GM18502 (cell line): Measurements from ENCODE around the gene COPS7A.

Experiments used
- ATAC-seq: cut with Tn5 transposase; IDR thresholded peaks from one replicate; pipeline ENCODE4 v1.9.1; 2021; ENCODE audit warnings: mild to moderate bottlenecking; ENCODE audit not compliant: unreplicated experiment, poor library complexity

Gene COPS7A

GRCh38 chr12:6767353-6768319, 43.8 kb downstream of the COPS7A start:
- no peak for ATAC-seq

DNA sequence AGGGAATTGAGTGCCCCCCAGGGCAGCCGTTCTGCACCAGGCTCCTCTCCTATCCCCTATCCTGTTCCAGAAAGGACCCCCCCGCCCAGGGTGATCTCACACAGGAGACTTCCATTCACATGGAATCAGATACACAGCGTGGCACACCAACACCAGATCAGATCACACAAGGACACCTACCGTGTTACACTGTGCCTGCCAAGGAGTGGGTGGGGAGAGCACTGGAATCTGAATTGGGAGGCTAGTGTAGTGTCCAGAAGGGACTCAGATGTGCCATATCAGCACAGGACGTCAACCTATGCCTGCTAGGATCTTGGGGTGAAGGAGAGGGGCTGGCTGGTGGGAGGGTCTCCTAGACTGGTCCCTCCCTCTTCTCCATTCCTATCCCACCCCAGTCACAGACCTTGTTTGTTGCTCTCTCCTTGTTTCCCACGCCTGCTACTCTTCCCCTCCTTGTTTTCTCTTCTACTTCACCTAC, 44.6 kb downstream of the COPS7A start:
- no peak for ATAC-seq

GRCh38 chr12:6768990-6769389, 45.1 kb downstream of the COPS7A start:
- no peak for ATAC-seq

DNA sequence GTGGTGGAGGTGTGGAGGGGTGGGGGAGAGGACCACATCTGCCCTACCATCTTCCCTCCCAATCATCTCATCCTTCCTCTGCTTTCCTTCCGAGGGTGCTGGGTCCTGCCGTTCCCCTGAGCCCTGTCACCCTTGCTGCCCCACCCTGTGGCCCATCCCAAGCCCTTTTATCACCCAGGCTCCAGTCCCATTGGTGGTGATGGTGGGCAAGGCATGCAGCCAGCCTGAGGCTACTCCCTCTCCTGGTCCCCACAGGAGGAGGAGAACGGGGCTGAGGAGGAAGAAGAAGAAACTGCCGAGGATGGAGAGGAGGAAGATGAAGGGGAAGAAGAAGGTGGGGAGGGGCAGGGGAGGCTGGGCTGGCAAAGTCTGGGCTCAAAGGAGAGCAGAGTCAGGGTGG, 45.8 kb downstream of the COPS7A start:
- ATAC-seq: no peak

- ATAC-seq: no peak
Measured at GRCh38 chr12:6770094-6770493, 46.2 kb downstream of the COPS7A start.

- no peak for ATAC-seq
Measured at GRCh38 chr12:6770600-6770999, 46.8 kb downstream of the COPS7A start.

- no peak for ATAC-seq
Measured at GRCh38 chr12:6771091-6771495, 47.2 kb downstream of the COPS7A start.

DNA sequence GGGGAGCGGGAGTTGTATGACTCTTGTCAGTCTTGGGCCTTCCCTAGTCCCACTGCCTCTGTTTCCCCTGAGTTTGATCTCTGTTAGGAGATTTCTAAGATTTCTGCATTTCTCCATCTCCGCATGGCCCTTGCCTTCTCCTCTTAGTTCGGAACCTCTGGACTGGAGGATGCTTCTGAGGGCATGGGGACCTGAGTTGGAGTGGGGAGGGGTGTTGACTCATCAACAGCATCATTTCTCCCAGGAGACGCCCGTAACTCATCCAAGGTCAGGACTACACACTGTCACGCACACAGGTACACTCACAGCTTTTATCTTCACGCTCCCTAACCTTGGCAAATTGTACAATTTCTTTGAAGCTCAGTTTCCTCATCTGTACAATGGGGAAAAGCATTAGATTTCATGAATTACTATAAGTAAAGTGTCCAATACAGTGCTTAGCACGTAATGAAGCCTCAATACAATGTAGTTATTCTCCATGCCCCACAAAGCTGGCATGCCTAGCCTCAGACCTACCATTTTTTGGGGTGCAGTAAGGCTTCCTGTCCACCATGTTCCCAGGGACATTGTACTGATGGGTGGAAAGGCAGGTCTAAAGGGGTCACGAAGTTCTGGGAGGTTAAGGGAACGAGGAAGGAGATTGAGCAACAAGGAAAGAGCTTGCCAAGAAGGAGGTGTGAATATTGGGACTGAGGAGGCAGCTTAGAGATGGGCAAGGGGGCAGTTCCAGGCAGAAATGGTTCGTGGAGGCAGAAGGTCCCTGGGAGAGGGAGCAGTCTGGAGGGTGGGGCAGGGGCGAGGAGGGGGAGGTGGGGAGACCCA, 47.9 kb downstream of the COPS7A start:
- no peak for ATAC-seq

DNA sequence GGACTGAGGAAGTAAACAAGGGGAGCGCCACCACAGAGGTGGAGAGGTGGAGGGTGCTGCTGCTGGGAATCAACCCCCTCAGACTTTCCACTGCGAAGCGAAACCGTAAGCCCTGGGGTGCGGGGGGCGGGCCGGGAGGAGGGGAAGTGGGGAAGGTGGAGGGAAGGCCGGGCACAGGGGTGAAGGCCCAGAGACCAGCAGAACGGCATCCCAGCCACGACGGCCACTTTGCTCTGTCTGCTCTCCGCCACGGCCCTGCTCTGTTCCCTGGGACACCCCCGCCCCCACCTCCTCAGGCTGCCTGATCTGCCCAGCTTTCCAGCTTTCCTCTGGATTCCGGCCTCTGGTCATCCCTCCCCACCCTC, 48.5 kb downstream of the COPS7A start, which contains the start of gene LAG3:
LAG3 (plus strand) TSS at position 190 of the 365 bp plus-strand sequence. CDS start 333 bp downstream, outside the sequence.
- no peak for ATAC-seq

DNA sequence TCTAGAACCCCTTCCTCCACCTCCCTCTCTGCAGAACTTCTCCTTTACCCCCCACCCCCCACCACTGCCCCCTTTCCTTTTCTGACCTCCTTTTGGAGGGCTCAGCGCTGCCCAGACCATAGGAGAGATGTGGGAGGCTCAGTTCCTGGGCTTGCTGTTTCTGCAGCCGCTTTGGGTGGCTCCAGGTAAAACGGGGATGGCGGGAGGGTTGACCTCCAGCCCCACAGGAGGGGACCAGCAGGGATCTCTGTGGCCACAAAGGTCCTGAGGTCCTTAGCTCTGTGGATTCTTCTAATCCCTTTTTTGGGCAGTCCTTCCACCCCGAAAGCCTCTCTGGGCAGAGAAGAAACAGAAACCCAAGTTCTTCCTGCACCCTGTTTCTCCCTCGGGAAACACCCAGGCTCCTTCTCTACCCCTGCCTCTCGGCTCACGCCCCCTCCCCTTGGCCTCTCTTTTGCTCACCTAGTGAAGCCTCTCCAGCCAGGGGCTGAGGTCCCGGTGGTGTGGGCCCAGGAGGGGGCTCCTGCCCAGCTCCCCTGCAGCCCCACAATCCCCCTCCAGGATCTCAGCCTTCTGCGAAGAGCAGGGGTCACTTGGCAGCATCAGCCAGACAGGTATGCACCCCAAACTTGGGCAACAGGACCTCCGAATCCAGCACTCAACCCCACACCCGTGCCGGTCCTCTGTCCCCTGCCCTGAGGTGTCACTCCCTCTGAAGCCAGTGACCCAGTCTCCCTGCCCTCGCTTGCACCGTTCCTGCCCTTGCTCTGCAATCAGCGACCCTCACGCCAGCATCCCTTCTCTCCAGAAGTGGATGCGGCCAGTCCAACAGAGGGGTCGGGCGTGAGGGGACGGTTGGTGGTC, 49.1 kb downstream of the COPS7A start:
- ATAC-seq: no peak

DNA sequence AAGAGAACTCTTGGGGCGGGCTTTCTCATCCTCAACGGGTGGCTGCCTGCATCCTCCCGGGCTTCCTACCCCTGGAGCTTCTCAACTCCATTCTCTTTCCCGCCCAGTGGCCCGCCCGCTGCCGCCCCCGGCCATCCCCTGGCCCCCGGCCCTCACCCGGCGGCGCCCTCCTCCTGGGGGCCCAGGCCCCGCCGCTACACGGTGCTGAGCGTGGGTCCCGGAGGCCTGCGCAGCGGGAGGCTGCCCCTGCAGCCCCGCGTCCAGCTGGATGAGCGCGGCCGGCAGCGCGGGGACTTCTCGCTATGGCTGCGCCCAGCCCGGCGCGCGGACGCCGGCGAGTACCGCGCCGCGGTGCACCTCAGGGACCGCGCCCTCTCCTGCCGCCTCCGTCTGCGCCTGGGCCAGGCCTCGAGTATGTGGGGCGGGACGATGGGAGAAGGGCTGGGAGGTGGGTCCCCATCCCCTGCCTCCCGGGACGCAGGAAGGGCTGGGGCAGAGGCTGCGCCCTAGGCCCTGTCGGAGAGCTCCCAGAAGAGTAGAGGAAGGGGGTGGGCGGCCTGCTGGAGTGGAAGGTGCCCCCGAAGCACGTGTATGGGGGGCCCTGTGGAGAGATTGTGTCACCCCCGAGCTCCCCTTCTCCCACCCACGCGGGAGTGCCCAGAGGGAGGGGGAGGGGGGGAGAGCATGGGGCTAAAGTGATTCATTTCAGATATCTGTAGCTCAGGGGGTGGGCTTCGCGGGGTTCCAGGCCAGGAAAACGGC, 49.9 kb downstream of the COPS7A start:
- ATAC-seq: no peak

DNA sequence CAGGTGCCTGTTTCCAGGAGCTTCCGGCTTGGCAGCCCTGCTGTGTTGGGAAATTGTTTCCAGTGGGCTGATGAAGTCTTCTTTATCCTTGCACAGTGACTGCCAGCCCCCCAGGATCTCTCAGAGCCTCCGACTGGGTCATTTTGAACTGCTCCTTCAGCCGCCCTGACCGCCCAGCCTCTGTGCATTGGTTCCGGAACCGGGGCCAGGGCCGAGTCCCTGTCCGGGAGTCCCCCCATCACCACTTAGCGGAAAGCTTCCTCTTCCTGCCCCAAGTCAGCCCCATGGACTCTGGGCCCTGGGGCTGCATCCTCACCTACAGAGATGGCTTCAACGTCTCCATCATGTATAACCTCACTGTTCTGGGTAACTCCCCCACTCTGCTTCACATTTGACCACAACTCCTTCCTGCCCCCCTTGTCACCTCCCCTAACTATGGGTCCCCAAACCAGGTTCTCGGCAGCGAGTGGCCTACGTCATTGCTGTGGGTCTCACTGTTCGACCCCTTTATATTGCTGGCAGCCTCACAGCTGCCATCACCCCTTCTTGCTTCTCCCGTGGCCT, 50.7 kb downstream of the COPS7A start:
- no peak for ATAC-seq

DNA sequence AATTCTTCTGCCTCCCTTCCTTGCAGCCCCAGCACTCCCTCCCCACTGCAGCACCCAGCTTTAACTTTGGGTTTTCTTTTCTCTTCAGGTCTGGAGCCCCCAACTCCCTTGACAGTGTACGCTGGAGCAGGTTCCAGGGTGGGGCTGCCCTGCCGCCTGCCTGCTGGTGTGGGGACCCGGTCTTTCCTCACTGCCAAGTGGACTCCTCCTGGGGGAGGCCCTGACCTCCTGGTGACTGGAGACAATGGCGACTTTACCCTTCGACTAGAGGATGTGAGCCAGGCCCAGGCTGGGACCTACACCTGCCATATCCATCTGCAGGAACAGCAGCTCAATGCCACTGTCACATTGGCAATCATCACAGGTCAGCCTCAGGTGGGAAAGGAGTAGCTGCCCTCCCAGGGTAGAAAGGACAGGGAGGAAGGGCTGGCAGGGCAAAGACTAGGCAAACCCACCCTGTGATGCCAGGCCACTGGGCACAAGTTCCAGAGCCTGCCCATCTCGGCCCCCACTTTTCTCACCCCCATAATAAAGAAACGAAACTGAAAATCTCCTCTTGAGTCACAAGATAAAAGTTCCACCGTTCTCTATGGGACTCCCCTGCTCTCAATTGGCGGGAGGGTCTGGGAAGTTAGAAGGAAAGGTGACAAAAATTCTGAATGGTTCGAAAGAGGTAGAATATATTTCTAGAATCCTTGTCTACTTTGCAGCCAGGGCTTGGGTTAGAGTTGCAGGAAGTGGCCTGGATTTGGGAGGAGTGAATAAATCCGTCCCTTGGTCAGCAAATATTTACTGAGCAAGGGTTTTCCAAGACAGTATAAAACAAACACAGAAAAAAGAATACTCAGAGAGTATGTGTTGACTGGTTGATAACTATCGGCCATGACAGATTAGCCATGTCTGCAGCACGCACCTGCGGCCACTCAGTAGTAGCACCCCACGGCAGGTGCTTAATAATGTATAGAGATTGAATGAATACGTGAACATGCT, 51.6 kb downstream of the COPS7A start:
- no peak for ATAC-seq

- ATAC-seq: no peak
Measured at GRCh38 chr12:6777386-6777785, 53.5 kb downstream of the COPS7A start.

DNA sequence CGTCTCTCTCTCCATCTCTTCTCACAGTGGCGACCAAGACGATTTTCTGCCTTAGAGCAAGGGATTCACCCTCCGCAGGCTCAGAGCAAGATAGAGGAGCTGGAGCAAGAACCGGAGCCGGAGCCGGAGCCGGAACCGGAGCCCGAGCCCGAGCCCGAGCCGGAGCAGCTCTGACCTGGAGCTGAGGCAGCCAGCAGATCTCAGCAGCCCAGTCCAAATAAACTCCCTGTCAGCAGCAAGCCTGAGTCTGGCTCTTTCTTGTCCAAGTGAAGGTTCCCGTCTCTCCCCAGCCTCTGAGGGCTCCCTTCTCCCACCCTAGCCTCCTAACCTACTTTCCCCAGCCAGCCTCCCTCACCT, 54.3 kb downstream of the COPS7A start:
- no peak for ATAC-seq

DNA sequence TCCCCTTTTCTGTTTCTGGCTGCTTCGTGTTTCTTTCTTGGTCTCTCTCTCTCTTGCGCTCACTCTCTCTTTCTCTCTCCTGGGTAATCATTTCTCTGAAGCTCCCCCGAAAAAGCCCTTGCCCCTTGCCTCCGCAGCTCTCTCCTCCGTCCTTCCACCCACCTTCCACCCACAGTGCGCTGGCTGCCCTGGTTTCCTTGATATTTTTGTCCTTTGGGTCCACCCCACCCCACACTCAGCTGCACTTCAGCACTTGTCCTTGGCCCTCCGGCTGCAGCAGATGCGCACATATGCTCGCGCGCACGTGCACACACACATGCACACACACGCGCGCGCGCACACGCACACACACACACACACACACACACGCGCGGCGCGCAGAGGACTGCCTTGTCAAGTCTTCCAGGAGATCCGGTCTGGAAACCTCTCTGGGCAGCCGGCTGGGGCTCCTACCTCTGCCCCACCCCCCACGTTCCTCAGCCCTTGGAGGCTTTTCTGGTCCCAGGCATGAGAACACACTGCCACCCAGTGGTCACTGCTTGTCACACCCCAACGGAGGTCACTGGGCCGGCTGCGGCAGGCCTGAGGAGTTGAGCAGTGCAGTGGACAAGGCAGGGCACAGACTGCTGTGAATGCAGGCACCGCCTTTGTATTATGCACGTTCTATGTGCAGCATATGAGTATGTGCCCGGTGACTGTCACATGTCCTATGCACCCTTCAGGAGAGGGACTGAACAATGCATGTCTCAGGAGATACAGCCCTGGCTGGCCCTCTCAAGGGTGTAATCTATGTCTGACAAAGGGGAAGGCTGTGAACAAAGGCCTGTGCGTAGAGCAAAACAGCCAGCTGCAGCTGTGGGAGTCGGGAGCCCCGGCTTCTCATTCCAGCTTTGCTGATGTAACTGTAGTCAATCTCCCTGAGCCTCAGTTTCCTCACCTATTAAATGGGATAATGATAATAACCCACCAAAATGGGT, 55.0 kb downstream of the COPS7A start:
- ATAC-seq: peak; percentile 90
